ENCODE measurements around the gene LRRC46. TPM values are rescaled to one million over a fixed set of nuclear protein-coding genes. Genes with fewer than 3 reads are reported as not detected.

Gene LRRC46
- total and polyA plus RNA-seq, 2 of the 4 experiments (the other 2 are of a cell fraction) = 0.77 TPM; not detected in 1

Other genes starting within 250 kb of the LRRC46 start
- 659 and 1,082 TPM in 2 replicates for gene KPNB1, start 181.8 kb upstream of the LRRC46 start, total RNA-seq (2012; rRNA removed)
- gene KPNB1, start 181.8 kb upstream of the LRRC46 start, polyA plus RNA-seq (2012; rRNA removed) = 191 and 206 TPM in 2 replicates
- gene TBKBP1, start 137.5 kb upstream of the LRRC46 start, total RNA-seq (2012; rRNA removed) = 3.4 and 3.6 TPM in 2 replicates
- gene TBKBP1, start 137.5 kb upstream of the LRRC46 start, polyA plus RNA-seq (2012; rRNA removed) = 7.6 and 8.5 TPM in 2 replicates
- not detected in 2 replicates for gene TBX21, start 98.4 kb upstream of the LRRC46 start, total RNA-seq (2012; rRNA removed)
- gene TBX21, start 98.4 kb upstream of the LRRC46 start, polyA plus RNA-seq (2012; rRNA removed) = not detected in 2 replicates
- gene OSBPL7, start 9.9 kb upstream of the LRRC46 start, total RNA-seq (2012; rRNA removed) = 4.7 and 5.2 TPM in 2 replicates
- gene OSBPL7, start 9.9 kb upstream of the LRRC46 start, polyA plus RNA-seq (2012; rRNA removed) = 14.5 and 16.3 TPM in 2 replicates
- gene MRPL10, start 129 bp upstream of the LRRC46 start, total RNA-seq (2012; rRNA removed) = 28.1 and 32.3 TPM in 2 replicates
- 57.7 and 61.8 TPM in 2 replicates for gene MRPL10, start 129 bp upstream of the LRRC46 start, polyA plus RNA-seq (2012; rRNA removed)
- 14.7 and 17.2 TPM in 2 replicates for gene SCRN2, start 9.6 kb downstream of the LRRC46 start, total RNA-seq (2012; rRNA removed)
- gene SCRN2, start 9.6 kb downstream of the LRRC46 start, polyA plus RNA-seq (2012; rRNA removed) = 27.6 and 31.0 TPM in 2 replicates
- under 0.01 TPM in 2 replicates for gene SP6, start 19.5 kb downstream of the LRRC46 start, total RNA-seq (2012; rRNA removed)
- gene SP6, start 19.5 kb downstream of the LRRC46 start, polyA plus RNA-seq (2012; rRNA removed) = 0.31 and 0.32 TPM in 2 replicates
- 0.72 and 1.4 TPM in 2 replicates for gene SP2, start 64.6 kb downstream of the LRRC46 start, total RNA-seq (2012; rRNA removed)
- 13.8 and 14.0 TPM in 2 replicates for gene SP2, start 64.6 kb downstream of the LRRC46 start, polyA plus RNA-seq (2012; rRNA removed)
- 32.5 and 34.1 TPM in 2 replicates for gene PNPO, start 109.9 kb downstream of the LRRC46 start, total RNA-seq (2012; rRNA removed)
- 13.6 and 13.9 TPM in 2 replicates for gene PNPO, start 109.9 kb downstream of the LRRC46 start, polyA plus RNA-seq (2012; rRNA removed)
- not detected in 2 replicates for gene PRR15L, start 126.2 kb downstream of the LRRC46 start, total RNA-seq (2012; rRNA removed)
- not detected in 2 replicates for gene PRR15L, start 126.2 kb downstream of the LRRC46 start, polyA plus RNA-seq (2012; rRNA removed)
- gene CDK5RAP3, start 139.4 kb downstream of the LRRC46 start, total RNA-seq (2012; rRNA removed) = 56.7 and 75.3 TPM in 2 replicates
- 138 and 153 TPM in 2 replicates for gene CDK5RAP3, start 139.4 kb downstream of the LRRC46 start, polyA plus RNA-seq (2012; rRNA removed)
- gene COPZ2, start 206.1 kb downstream of the LRRC46 start, total RNA-seq (2012; rRNA removed) = 41.0 and 60.5 TPM in 2 replicates
- gene COPZ2, start 206.1 kb downstream of the LRRC46 start, polyA plus RNA-seq (2012; rRNA removed) = 86.1 and 89.4 TPM in 2 replicates
- 35.6 and 42.8 TPM in 2 replicates for gene NFE2L1, start 216.7 kb downstream of the LRRC46 start, total RNA-seq (2012; rRNA removed)
- gene NFE2L1, start 216.7 kb downstream of the LRRC46 start, polyA plus RNA-seq (2012; rRNA removed) = 122 and 125 TPM in 2 replicates

Measured in IMR-90 (cell line).